8988T (cell line): ENCODE measurements around the gene CTNNA1.
"Not testable (repeated sequence)": the region's sequence is repeated elsewhere in the genome, so short reads cannot be mapped to it uniquely, and the experiment has no call there.

Experiments
- DNase-seq: peaks from one replicate; pipeline ENCODE4 v3.0.0; 2011

CTNNA1 gene

DNA sequence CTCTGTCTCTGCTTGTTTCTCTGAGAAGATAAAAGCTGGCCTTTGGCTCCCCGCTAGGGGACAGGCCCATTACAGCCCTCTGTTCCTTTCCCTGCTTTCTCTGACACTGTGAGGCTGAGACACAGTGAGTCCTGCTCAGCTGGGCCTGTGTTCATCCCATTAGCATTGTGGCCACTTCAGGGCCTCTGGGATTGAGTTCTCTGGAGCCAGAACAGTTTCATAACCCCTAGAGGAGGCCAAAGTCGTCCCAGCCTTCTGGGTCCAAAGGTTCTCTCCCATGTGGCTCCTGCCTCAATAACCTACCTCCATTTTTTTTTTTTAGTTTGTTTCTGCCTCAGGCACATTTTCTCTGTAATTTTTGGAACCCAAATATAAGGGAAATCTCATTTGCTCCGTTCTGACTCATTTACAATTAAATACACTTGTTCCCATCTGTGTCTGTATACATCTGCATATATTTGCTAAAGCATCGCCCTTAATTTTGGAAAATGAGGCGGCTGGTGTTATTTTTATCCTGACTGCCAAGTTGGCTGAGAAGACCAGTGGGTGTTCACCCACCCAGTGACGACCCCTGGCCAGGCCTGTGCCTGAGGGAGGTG, 27.3 kb upstream of the CTNNA1 start:
- no peak for DNase-seq

DNA sequence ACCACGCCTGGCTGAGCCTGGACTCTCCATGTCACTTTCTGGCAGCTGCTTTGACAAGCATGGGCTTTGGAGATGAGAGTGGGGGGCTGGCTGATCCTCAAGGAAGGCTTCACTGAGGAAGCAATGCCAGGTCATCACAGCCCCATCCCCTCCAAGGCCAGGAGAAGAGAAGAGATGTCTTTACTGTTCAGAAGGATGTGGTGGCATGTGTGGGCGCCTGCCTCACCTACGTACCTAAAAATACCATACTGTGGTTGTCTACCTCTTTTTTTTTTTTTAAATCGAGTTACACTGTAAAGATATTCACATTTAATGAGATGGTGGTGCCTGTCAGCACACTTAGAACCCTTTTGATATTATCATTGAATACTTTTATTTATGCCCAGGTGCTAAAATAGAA, 26.4 kb upstream of the CTNNA1 start:
- no peak for DNase-seq

DNA sequence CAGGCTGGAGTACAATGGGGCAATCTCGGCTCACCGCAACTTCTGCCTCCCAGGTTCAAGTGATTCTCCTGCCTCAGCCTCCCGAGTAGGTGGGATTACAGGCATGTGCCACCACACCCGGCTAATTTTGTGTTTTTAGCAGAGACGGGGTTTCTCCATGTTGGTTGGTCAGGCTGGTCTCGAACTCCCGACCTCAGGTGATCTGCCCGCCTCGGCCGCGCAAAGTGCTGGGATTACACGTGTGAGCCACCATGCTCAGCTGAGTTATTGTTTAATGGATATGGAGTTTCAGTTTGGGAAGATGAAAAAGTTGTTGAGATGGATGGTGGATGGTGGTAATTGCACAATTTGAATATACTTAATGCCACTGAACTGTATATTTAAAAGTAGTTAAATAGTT, 22.7 kb upstream of the CTNNA1 start:
- not testable (repeated sequence) for DNase-seq

DNA sequence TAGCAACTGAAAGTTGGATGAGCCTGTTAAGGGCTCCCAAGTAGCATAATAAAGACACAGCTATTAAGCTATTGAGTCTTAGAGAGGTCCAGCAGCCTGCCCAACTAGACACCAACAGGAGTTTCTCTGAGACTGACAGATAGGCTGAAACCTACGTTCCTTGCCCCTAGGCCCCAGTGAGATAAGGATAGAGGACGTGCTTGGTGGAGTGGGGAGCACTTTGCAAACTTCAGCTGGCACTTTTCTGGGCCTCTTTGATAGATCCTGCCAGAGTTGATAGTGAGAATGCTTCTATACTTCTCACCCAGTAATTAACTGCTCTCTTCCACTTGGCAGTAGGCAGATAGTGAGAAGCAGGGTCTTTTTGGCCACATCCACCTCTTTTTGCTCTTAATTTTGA, 20.8 kb upstream of the CTNNA1 start:
- DNase-seq: no peak

DNA sequence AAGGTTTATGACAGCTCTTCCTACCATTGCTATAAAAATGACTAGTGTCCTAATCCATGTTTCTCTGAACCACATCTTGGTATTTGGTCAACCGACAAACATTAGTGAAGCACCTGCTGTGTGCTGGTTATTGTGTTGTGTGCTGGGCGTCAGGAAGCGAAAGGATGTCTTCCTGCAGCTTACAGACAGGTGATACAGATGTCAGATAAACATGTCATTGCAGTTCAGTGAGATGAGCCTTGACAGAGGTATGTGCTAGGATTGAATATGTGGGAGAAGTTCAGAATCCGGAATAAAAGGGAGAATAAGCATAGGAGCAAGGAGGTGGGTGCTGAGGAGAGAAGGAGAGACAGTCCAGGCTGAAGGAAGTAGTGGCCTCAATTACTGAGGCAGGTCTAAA, 20.3 kb upstream of the CTNNA1 start:
- DNase-seq: no peak

DNA sequence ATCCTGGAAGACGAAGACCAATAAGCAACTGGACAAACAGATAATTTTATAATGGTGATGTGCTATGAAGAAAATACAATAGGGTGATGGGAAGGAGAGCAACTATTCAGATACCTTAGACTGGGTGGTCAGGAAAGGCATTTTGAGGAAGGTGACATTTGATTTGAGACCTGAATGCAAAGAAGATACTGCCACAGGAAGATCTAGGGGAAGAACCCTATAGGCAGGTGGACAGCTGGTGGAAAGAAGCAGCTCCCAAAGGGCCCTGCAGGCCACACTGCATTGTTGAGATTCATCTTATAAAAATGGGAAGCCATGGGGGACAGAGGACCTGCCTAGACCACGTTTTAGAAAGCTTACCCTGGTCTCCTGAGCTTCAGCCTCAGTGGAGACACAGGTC, 19.7 kb upstream of the CTNNA1 start:
- no peak for DNase-seq

DNA sequence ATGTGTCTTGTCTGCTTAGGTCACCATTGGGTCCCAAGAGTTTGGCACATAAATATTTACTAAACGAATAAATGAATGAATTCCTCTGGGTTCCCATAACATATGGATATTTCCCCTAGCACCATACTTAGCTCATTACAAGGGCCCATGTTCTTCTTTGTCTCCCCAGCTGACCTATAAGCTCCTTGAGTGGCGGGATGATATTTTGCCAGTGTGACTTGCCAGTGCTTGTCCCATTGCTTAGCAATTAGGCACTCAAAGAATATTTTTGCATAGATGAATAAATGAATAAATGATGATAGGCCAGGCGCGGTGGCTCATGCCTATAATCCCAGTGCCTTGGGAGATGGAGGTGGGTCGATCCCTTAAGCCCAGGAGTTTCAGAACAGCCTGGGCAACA, 16.9 kb upstream of the CTNNA1 start:
- no peak for DNase-seq

DNA sequence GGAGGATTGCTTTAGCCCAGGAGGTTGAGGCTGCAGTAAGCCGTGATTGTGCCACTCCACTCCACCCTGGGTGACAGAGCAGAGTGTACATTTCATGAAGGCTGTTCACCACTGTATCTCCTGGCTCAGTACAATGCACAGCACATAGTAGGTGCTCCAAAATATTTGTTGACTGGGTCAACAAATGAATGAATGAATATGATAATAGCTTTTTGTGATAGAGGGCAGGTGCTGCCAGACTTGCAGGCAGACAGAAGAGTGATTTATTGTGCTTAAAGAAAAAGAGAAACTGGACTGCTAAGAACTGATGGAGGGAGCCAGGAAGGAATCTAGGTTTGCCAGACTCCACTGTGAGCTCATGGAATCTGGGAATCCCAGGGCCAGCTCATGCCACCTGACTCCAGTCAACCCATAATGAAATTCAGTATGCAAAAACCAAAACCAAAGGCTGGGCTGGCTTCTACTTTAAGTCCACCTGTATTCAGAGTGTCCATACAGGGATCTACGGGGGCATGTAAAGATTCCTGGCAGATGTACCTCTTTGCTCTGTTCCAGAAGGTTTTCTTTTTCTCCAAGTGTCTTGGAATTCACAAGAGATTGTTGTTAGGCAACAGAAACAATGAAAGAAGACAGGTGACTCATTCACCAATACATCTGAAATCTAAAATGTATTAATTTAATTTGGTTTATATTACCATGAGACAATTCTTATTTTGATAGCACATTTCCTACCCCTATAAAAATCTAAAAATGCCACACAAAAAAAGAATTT, 15.5 kb upstream of the CTNNA1 start:
- DNase-seq: no peak

DNA sequence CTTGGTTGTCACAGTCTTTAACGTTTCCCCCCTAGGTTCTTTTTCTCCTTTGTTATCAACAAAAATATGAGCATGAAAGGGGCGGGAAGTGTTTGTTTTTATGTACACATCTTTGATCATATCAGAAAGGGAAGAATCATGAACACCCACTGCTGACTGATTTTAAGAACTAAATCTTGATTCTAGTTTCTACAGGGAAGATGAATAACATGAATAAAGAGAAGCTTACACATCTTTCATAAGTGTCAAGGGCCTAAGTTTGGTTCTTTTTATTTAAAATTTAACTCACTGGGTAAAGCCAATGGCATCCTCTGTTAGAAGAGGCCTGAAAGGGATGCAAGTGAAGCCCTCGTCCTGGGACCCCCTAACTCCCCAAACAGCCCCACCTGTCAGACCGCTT, 14.8 kb upstream of the CTNNA1 start:
- DNase-seq: no peak

DNA sequence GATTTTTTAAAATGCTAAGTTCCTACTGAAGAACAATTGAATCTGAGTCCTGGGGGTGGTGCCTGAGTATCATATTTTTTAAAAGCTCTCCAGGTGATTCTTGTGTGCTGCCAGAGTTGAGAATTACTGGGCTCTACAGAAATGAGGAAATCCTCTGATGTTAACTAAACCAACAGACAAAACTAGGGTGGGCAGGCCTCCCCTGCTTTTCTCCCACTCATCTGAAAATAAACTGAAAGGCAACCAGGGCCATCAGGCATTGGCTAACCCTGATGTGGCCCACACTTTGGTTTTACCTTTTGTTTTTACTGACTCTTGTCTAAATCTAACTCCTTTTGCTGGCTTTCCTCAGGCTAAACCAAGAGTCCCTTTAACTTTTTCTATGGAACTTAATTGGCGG, 13.3 kb upstream of the CTNNA1 start:
- DNase-seq: no peak

DNA sequence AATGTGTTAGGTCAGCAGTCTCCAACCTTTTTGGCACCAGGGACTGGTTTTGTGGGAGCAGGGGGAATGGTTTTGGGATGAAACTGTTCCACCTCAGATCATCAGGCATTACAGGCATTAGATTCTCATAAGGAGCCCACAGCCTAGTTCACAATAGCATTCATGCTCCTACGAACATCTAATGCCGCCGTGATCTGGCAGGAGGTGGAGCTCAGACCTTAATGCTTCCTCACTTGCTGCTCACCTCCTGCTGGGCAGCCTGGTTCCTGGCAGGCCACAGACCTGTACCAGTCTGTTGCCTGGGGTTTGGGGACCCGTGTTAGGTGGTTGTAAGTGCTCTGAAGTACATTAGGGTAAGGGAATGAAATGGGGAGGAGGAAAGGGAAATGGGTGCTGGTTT, 9.7 kb upstream of the CTNNA1 start:
- DNase-seq: no peak

DNA sequence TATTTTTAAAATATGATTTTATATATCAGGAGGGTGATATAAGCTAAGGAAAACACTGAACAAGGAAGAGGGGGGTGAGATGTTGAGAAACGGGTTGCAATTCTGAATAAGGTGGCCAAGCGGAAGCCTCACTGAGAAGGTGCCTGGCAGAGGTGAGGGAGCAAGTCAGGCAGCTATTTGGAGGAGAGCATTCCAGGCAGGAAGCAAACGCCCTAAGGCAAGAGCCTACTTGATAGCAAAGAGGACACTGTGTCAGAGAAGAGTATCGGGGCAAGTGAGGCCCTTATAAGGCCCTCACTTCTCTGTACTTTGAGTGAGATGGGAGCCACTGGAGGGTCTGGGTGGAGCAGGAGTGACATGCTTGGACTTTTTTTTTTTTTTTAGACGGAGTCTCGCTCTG, 8.0 kb upstream of the CTNNA1 start:
- no peak for DNase-seq

DNA sequence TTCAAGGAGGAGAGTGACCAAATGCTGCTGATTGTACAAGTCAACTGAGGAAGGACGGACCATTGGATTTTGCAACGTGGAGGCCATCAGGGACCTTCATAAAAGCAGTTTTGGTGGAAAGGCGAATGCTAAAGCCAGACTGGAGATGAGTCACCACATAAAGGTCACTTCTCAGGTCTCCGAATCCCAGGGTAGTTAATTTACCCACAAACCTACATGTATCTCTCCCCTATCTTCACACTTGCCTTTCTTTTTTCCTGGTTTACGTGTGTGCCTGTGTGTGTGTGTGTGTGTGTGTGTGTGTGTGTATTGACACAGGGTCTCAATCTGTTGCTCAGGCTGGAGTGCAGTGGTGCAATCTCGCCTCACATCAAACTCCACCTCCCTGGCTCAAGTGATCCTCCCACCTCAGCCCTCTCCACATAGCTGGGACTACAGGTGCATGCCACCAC, 4.6 kb upstream of the CTNNA1 start:
- DNase-seq: no peak

DNA sequence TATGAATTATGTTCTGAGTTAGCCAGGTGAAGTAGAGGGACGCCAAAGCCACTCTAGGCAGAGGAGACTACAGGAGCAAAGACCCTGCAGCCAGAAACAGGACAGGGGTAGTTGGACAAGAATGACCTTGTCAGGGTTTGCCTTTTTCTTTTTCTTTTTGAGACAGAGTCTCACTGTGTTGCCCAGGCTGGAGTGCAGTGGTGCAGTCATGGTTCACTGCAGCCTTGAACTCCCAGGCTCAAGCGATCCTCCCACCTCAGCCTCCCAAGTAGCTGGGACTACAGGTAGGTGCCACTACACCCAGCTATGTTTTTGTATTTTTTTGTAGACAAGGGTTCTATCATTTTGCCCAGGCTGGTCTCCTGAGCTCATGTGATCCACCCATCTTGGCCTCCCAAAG, 1.9 kb upstream of the CTNNA1 start:
- DNase-seq: not testable (repeated sequence)

DNA sequence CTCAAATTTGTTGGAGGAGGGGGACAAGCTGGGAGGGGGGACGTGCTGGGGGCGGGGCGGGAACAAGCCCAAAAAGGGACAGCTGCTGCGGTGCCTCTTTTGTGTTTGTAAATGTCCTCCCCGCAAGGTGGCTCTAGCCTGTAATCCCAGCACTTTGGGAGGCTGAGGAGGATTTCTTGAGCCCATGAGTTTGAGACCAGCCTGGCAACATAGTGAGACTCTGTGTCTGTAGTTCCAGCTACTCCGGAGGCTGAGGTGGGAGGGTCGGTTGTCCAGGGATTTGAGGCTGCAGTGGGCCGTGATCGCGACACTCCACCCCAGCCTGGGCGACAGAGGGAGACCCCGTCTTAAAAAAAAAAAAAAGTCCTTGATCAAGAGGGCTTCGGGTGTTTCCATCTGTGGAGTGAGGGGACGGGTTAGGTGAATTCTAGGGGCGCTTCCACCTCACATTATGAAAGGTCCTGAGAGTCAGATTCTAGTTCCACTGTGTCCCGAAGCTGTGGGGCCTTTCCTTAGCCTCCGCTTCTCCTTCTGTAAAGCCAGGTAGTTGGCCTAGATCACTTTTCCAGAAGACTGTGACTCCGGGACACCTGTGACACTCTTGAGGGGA, 779 bp upstream of the CTNNA1 start:
- peak; percentile 51 for DNase-seq

DNA sequence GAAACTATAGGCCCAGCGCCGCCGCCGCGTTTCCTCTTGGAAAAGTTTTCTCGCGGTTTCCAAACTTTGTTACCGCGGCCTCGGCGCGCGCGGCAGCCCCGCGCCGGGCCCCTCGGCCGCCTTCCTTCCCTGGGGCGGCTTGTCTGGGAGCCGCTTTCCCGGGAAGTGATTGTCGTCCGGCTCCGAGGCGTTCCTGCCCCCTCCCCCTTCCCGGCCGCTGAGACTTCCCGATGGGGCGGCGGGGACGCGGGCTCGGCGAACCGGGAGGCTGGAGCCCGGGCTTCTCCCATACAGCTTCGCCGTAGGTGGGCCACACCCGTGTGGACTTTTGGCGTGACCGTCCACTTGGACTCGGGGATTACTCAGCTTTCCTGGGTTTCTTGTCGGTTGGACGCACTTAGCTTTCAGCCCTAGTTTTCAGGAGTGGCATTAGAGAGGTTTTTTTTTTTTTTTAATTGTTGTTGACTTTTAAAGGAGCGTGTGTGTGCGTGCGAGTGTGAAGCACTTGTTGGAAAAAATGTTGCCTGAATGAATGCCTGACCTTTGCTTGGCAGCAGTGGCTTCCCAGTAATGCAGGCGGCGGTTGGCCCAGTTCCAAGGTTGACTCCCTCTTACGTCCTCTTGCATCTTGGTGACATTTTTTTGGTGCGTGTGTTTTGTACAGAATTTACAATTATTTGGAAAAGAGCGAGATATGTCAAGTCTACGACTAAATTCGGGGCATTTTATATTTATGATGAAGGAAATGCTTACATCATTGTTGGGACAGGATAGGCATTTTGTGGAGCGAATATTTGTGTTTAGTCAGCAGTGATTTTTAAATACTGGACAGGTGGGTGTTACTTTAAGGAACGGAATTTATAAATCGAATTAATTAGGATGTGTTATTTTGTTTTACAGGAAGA, 821 bp downstream of the CTNNA1 start:
- DNase-seq: peak; percentile 54

DNA sequence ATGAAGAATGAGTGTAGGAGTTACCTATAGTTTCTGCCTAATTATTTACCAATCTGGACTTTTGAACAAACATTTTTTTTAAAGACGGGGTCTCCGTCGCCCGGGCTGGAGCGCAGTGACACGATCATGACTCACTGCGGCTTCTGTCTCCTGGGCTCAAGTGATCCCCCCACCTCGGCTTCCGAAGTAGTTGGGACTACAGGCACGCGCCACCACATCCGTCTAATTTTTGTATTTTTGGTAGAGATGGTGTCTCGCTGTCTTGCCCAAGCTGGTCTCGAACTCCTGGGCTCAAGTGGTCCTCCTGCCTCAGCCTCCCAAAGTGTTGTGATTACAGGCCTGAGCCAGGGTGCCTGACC, 1.5 kb downstream of the CTNNA1 start:
- DNase-seq: no peak

DNA sequence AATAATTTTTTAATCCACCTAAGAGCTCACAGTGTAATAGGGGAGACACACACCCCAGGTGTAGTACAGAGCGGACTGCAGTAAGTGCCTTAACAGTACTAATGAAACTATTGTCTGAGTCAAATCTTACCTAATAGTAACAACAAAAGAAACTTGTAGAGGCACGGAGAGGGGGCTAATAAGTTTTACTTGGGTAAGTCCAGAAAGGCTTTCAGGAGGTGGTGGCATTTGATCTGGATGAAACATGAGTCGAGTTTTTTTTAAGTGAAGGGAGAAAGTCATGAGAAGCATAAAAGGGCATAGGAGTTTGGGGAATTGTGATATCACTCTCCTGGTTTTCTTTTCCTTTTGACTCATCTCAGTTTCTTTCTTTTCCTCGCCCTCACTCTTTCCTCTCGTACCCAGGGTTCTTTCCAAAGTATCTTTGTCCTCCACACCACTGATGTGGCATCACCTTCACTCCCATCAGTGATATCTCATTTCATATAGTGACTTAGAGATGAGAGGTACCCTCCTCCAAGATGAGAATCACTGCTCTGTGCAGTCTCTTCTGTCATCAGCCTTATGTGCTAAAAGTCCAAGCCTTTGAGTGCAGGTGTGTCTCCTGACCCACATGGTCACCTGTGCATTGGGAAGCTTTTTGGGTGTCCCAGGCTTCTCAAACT, 2.0 kb downstream of the CTNNA1 start:
- DNase-seq: no peak

DNA sequence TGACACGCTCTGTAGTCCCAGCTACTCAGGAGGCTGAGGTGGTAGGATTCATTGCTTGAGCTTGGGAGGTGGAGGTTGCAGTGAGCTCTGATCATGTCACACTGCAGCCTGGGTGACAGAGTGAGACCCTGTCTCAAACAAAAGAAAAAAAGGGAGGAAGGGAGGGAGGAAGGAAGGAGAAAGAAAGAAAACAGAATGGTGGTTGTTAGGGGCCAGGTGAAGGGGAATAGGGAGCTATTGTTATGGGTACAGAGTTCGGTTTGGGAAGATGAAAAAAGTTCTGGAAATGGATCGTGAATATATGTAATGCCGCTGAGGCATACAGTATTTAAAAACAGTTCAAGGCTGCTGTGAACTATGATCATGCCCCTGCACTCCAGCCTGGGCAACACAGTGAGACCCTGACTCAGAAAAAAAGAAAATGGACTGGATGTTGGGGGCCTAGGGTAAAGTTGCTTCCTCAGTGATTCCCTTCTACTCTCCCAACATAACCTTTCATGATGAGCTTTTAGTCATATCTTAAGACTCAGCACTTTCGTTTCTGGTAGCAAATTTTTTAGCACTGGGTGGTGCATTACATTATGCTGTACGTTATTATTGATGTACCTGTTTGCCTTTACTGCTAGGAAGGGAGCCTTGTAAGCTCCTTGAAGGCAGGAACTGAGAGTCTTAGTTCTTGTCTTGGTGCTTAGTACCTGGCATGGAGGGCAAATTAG, 4.0 kb downstream of the CTNNA1 start:
- no peak for DNase-seq

DNA sequence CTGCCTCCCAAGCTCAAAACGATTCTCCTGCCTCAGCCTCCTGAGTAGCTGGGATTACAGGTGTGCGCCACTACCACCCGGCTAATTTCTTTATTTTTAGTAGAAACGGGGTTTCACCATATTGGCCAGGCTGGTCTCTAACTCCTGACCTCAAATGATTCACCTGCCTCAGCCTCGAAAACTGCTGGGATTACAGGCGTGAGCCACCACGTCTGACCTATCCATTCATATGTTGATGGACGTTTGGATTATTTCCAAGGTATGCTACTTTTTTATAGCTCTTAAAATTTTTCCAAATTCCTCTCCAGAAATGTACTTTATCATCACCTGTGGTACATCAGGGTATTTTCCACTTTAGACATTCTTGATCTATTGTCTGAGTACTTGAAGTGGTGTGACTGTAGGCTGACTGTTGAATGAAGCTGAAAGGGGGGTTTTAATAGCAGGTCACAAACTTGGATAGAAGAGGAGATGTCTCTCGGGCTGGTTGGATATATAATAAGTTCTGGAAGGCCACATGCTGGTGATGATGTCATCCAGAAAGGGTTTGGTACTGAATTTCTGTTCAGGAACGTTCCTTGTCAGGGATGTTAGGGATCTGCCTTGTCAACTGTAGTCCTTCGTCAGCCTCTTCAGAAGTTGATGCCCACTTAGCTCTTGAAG, 7.4 kb downstream of the CTNNA1 start:
- no peak for DNase-seq

DNA sequence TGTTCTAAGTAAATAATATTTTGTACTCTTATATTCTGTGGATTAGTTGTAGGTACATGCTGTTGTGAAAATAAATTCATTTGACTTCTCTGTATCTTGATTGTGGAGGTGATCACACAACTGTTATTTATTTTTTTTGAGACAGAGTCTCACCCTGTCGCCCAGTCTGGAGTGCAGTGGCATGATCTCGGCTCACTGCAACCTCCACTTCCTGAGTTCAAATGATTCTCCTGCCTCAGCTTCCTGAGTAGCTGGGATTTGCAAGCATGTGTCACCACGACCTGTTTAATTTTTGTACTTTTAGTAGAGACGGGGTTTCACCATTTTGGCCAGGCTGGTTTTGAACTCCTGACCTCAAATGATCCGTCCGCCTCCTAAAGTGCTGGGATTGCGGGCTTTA, 7.9 kb downstream of the CTNNA1 start:
- DNase-seq: not testable (repeated sequence)

DNA sequence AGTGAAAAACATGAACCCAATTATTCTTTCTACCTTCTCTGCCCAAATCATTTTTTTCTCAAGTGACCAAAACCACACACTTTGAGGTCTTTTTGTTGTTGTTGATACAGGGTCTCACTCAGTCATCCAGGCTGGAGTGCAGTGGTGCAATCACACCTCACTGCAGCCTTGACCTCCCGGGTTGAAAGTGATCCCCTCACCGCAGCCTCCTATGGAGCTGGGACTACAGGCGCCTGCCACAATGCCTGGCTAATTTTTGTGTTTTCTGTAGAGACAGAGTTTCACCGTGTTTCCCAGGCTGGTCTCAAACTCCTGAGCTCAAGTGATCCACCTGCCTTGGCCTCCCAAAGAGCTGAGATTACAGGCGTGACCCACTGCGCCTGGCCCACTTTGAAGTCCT, 8.4 kb downstream of the CTNNA1 start:
- not testable (repeated sequence) for DNase-seq
